ENCODE results near the gene SPTLC3. TPM values are rescaled to one million over a fixed set of nuclear protein-coding genes. Genes with fewer than 3 reads are reported as not detected.

The SPTLC3 gene
- polyA plus RNA-seq, 1 of the 3 experiments (the other 2 are of a cell fraction), result 0.02 TPM

DNA sequence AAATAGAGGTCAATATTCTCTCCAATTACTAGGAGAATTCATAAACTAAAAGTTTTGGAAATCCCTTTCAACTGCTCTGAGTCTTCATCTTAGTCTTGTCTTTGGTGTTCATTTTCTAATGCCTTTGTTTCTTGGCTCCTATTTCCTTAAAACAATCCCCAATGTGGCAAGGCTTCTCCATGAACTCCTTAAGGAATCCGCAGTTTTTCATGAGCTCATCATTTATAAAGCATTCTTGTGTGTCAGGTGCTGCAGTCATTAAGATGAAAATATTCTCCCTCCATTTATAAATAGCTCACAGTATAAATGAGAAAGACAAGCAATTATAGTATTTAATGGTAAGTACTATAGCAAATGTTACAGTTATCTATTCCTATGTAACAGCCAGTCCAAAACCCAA is 4.6 kb downstream of the SPTLC3 start (continued):
- TF ChIP-seq EZH2phosphoT487 (IDR thresholded peaks at IDR 0.05; ENCODE audit: borderline replicate concordance, low read depth) (no peak), FOSL2 (IDR thresholded peaks at IDR 0.05; ENCODE audit: borderline replicate concordance, low read depth) (no peak), RCOR1 (IDR thresholded peaks at IDR 0.05; ENCODE audit: low read length) (no peak), CHD2 (IDR thresholded peaks at IDR 0.05; ENCODE audit: low read length, partially characterized antibody) (no peak)

DNA sequence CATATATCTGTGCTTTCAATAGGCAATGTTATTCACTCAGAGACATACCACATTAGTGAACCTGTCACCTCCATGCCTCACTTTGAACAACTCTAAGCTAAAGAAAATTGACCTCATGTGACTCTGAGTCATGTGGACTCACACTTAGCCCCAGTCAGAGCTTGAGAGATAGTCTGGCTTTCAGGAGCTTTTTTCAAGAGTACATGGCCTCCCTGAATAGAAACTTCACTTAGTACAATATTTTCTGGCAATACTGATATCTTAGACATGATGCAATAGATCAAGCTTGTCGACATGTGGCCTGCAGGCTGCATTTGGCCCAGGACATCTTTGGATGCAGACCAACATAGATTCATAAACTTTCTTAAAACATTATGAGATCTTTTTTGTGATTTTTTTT is 8.5 kb downstream of the SPTLC3 start:
- no peaks in the 10 kb centered on the region for H4K20me1 ChIP-seq (ENCODE audit: insufficient read depth)
- no peak overlapping the region for H2AFZ ChIP-seq (ENCODE audit: low read depth)
- H3F3A ChIP-seq (replicated peaks; ENCODE audit: insufficient read depth), result no peaks in the 10 kb centered on the region
- POLR2A ChIA-PET, result no interaction called here
- no peak overlapping the region for H3K9ac ChIP-seq
- no peaks in the 10 kb centered on the region for H3K4me1 ChIP-seq (ENCODE audit: control insufficient read depth in 1 of 2, insufficient read depth in 2 of 2, low read depth in 1 of 2, low read length in 1 of 2)
- no peaks in the 10 kb centered on the region for H3K27me3 ChIP-seq (ENCODE audit: insufficient read depth)
- no peak overlapping the region for H3K27ac ChIP-seq (ENCODE audit: low read depth in 2 of 2, low read length in 1 of 2)
- no peaks in the 10 kb centered on the region for H3K9me2 ChIP-seq
- no peak overlapping the region for H3K4me2 ChIP-seq
- 0% methylated on average over 1 of the region's 1 CpG for WGBS (ENCODE audit: low lambda C conversion rate)
- H3K36me3 ChIP-seq (replicated peaks in 1 of 2; ENCODE audit: control insufficient read depth in 1 of 2, insufficient read depth in 2 of 2, low read length in 1 of 2), result no peaks in the 10 kb centered on the region
- H3K79me2 ChIP-seq (ENCODE audit: insufficient read depth), result no peaks in the 10 kb centered on the region
- no peak for TF ChIP-seq FOXM1 (IDR thresholded peaks at IDR 0.05; ENCODE audit: low read depth)
- TF ChIP-seq, protein P1, sequence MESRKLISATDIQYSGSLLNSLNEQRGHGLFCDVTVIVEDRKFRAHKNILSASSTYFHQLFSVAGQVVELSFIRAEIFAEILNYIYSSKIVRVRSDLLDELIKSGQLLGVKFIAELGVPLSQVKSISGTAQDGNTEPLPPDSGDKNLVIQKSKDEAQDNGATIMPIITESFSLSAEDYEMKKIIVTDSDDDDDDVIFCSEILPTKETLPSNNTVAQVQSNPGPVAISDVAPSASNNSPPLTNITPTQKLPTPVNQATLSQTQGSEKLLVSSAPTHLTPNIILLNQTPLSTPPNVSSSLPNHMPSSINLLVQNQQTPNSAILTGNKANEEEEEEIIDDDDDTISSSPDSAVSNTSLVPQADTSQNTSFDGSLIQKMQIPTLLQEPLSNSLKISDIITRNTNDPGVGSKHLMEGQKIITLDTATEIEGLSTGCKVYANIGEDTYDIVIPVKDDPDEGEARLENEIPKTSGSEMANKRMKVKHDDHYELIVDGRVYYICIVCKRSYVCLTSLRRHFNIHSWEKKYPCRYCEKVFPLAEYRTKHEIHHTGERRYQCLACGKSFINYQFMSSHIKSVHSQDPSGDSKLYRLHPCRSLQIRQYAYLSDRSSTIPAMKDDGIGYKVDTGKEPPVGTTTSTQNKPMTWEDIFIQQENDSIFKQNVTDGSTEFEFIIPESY (IDR thresholded peaks at IDR 0.05; ENCODE audit: borderline replicate concordance, low read depth), result no peak
- no peak for TF ChIP-seq TEAD4 (IDR thresholded peaks at IDR 0.05; ENCODE audit: borderline replicate concordance, insufficient read depth)
- no peak for TF ChIP-seq MEF2A (IDR thresholded peaks at IDR 0.05; ENCODE audit: borderline replicate concordance, low read depth)
- TF ChIP-seq, protein P2, sequence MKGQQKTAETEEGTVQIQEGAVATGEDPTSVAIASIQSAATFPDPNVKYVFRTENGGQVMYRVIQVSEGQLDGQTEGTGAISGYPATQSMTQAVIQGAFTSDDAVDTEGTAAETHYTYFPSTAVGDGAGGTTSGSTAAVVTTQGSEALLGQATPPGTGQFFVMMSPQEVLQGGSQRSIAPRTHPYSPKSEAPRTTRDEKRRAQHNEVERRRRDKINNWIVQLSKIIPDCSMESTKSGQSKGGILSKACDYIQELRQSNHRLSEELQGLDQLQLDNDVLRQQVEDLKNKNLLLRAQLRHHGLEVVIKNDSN (IDR thresholded peaks at IDR 0.05; ENCODE audit: borderline replicate concordance, low read depth), result no peak
- TF ChIP-seq SMC3 (IDR thresholded peaks at IDR 0.05; ENCODE audit: low read depth, low read length), result no peak
- TF ChIP-seq EP300 (IDR thresholded peaks at IDR 0.05; ENCODE audit: borderline replicate concordance in 1 of 2, low read depth in 1 of 2, low read length in 1 of 2), result no peak
- TF ChIP-seq FOXJ3 (CRISPR knock-in tag; IDR thresholded peaks at IDR 0.05), result no peak
- TF ChIP-seq REST (IDR thresholded peaks at IDR 0.05; ENCODE audit: low read depth, low read length), result no peak
- TF ChIP-seq RAD21 (IDR thresholded peaks at IDR 0.05; ENCODE audit: low read length), result no peak
- no peak for TF ChIP-seq EZH2phosphoT487 (IDR thresholded peaks at IDR 0.05; ENCODE audit: borderline replicate concordance, low read depth)
- TF ChIP-seq PBX3 (IDR thresholded peaks at IDR 0.05), result no peak
- TF ChIP-seq SIN3A (IDR thresholded peaks at IDR 0.05; ENCODE audit: borderline replicate concordance, low read depth, low read length), result no peak
- no peak for TF ChIP-seq FOSL2 (IDR thresholded peaks at IDR 0.05; ENCODE audit: borderline replicate concordance, low read depth)
- TF ChIP-seq YY1 (IDR thresholded peaks at IDR 0.05; ENCODE audit: low read depth), result no peak
- TF ChIP-seq GABPA (IDR thresholded peaks at IDR 0.05; ENCODE audit: low read depth), result no peak
- no peak for TF ChIP-seq CHD2 (IDR thresholded peaks at IDR 0.05; ENCODE audit: low read length, partially characterized antibody)
- no peak for TF ChIP-seq NFIC (IDR thresholded peaks at IDR 0.05; ENCODE audit: borderline replicate concordance)
- TF ChIP-seq USF2 (IDR thresholded peaks at IDR 0.05; ENCODE audit: borderline replicate concordance, low read depth, low read length), result no peak
- no peak for DNase-seq
- H3K4me3 ChIP-seq (ENCODE audit: low read depth in 2 of 2, low read length in 1 of 2), result no peak overlapping the region
- CTCF ChIA-PET, result no interaction called here
- H3K9me3 ChIP-seq, result no peaks in the 10 kb centered on the region

Data from SK-N-SH (cell line).